ENCODE measurements around the gene RSRC1.

RSRC1 gene

GRCh38 chr3:158205324-158205723 is 95.4 kb downstream of the RSRC1 start:
- DNase-seq, result no peak
- H3K4me3 ChIP-seq (ENCODE audit: insufficient read depth in 1 of 2, low read depth in 1 of 2, low read length in 2 of 2), result no peak overlapping the region
- H3K9me3 ChIP-seq (ENCODE audit: control insufficient read depth, low read length), result peaks cover 35% of the 10 kb centered on the region
- no peak overlapping the region for H3K4ac ChIP-seq (ENCODE audit: low read depth in 1 of 2, low read length in 2 of 2)
- H3K4me1 ChIP-seq (ENCODE audit: control insufficient read depth, insufficient read depth, low read depth, low read length), result no peaks in the 10 kb centered on the region
- H2AK5ac ChIP-seq (ENCODE audit: low read length, severe bottlenecking), result no peak overlapping the region
- H3K9ac ChIP-seq (ENCODE audit: low read length), result no peak overlapping the region
- no peak overlapping the region for H2BK15ac ChIP-seq (ENCODE audit: low read depth, poor library complexity, severe bottlenecking)
- peaks cover 5% of the 10 kb centered on the region for H3K79me1 ChIP-seq (replicated peaks; ENCODE audit: low read length, poor library complexity, severe bottlenecking)
- no peak overlapping the region for H3K4me2 ChIP-seq (ENCODE audit: low read length, poor library complexity, severe bottlenecking)
- H3K27me3 ChIP-seq (ENCODE audit: control insufficient read depth in 1 of 2, insufficient read depth in 1 of 2, low read length in 2 of 2), result no peaks in the 10 kb centered on the region
- no peak overlapping the region for H2BK120ac ChIP-seq (ENCODE audit: low read depth, low read length)
- no peak overlapping the region for H2AFZ ChIP-seq (ENCODE audit: low read depth, low read length)
- no peak overlapping the region for H3K23ac ChIP-seq (ENCODE audit: low read length in 2 of 2)
- H2BK12ac ChIP-seq (ENCODE audit: low read length in 2 of 2), result no peak overlapping the region
- WGBS, result 46% methylated on average over 2 of the region's 2 CpGs
- H2BK5ac ChIP-seq (ENCODE audit: low read depth, low read length, poor library complexity, severe bottlenecking), result no peak overlapping the region
- no peak overlapping the region for H3K27ac ChIP-seq (ENCODE audit: low read length, poor library complexity, severe bottlenecking)
- no peak overlapping the region for H4K8ac ChIP-seq (ENCODE audit: low read length)
- no peak overlapping the region for H3K14ac ChIP-seq (ENCODE audit: low read length in 2 of 2)
- peaks cover 0 to 9% of the 10 kb centered on the region in 2 experiments for H3K36me3 ChIP-seq (ENCODE audit: control insufficient read depth in 1 of 2, insufficient read depth in 2 of 2, low read depth in 1 of 2, low read length in 2 of 2)
- H3K18ac ChIP-seq (ENCODE audit: low read depth in 1 of 2, low read length in 2 of 2), result no peak overlapping the region
- no peak overlapping the region for H4K91ac ChIP-seq (ENCODE audit: low read length)

GRCh38 chr3:158205994-158206393 is 96.1 kb downstream of the RSRC1 start:
- Histone ChIP-seq H3K9me3 (ENCODE audit: control insufficient read depth, low read length) (peaks cover 28% of the 10 kb centered on the region), H2AK5ac (ENCODE audit: low read length, severe bottlenecking) (no peak overlapping the region), H2BK5ac (ENCODE audit: low read depth, low read length, poor library complexity, severe bottlenecking) (no peak overlapping the region), H4K8ac (ENCODE audit: low read length) (no peak overlapping the region), H3K9ac (ENCODE audit: low read length) (no peak overlapping the region), H3K23ac (ENCODE audit: low read length in 2 of 2) (no peak overlapping the region), H3K4me2 (ENCODE audit: low read length, poor library complexity, severe bottlenecking) (no peak overlapping the region), H2BK120ac (ENCODE audit: low read depth, low read length) (no peak overlapping the region), H3K27ac (ENCODE audit: low read length, poor library complexity, severe bottlenecking) (no peak overlapping the region), H2BK15ac (ENCODE audit: low read depth, poor library complexity, severe bottlenecking) (no peak overlapping the region), H3K4me3 (ENCODE audit: insufficient read depth in 1 of 2, low read depth in 1 of 2, low read length in 2 of 2) (no peak overlapping the region), H3K79me1 (replicated peaks; ENCODE audit: low read length, poor library complexity, severe bottlenecking) (peaks cover 5% of the 10 kb centered on the region), H3K4me1 (ENCODE audit: control insufficient read depth, insufficient read depth, low read depth, low read length) (no peaks in the 10 kb centered on the region), H3K36me3 (ENCODE audit: control insufficient read depth in 1 of 2, insufficient read depth in 2 of 2, low read depth in 1 of 2, low read length in 2 of 2) (peaks cover 0 to 9% of the 10 kb centered on the region in 2 experiments), H2AFZ (ENCODE audit: low read depth, low read length) (no peak overlapping the region), H3K18ac (ENCODE audit: low read depth in 1 of 2, low read length in 2 of 2) (no peak overlapping the region), H3K14ac (ENCODE audit: low read length in 2 of 2) (no peak overlapping the region), H3K4ac (ENCODE audit: low read depth in 1 of 2, low read length in 2 of 2) (no peak overlapping the region), H2BK12ac (ENCODE audit: low read length in 2 of 2) (no peak overlapping the region), H4K91ac (ENCODE audit: low read length) (no peak overlapping the region), H3K27me3 (ENCODE audit: control insufficient read depth in 1 of 2, insufficient read depth in 1 of 2, low read length in 2 of 2) (no peaks in the 10 kb centered on the region)
- DNase-seq, result no peak
- WGBS, result 95% methylated on average over 2 of the region's 2 CpGs

GRCh38 chr3:158210067-158210466 is 100.2 kb downstream of the RSRC1 start:
- H2BK12ac ChIP-seq (ENCODE audit: low read length in 2 of 2), result no peak overlapping the region
- H2BK120ac ChIP-seq (ENCODE audit: low read depth, low read length), result no peak overlapping the region
- H3K36me3 ChIP-seq (ENCODE audit: control insufficient read depth in 1 of 2, insufficient read depth in 2 of 2, low read depth in 1 of 2, low read length in 2 of 2), result no peaks in the 10 kb centered on the region
- no peak overlapping the region for H3K9ac ChIP-seq (ENCODE audit: low read length)
- H3K4me1 ChIP-seq (ENCODE audit: control insufficient read depth, insufficient read depth, low read depth, low read length), result no peaks in the 10 kb centered on the region
- no peak overlapping the region for H2BK15ac ChIP-seq (ENCODE audit: low read depth, poor library complexity, severe bottlenecking)
- H3K18ac ChIP-seq (ENCODE audit: low read depth in 1 of 2, low read length in 2 of 2), result no peak overlapping the region
- H2AFZ ChIP-seq (ENCODE audit: low read depth, low read length), result no peak overlapping the region
- H3K4me3 ChIP-seq (ENCODE audit: insufficient read depth in 1 of 2, low read depth in 1 of 2, low read length in 2 of 2), result no peak overlapping the region
- H2AK5ac ChIP-seq (ENCODE audit: low read length, severe bottlenecking), result no peak overlapping the region
- no CpG with 5 or more reads among the region's 4 CpGs for WGBS
- no peak overlapping the region for H4K8ac ChIP-seq (ENCODE audit: low read length)
- H3K23ac ChIP-seq (ENCODE audit: low read length in 2 of 2), result no peak overlapping the region
- H4K91ac ChIP-seq (ENCODE audit: low read length), result no peak overlapping the region
- peaks cover 5% of the 10 kb centered on the region for H3K79me1 ChIP-seq (replicated peaks; ENCODE audit: low read length, poor library complexity, severe bottlenecking)
- no peaks in the 10 kb centered on the region for H3K9me3 ChIP-seq (ENCODE audit: control insufficient read depth, low read length)
- no peak for DNase-seq
- no peak overlapping the region for H2BK5ac ChIP-seq (ENCODE audit: low read depth, low read length, poor library complexity, severe bottlenecking)
- no peak overlapping the region for H3K27ac ChIP-seq (ENCODE audit: low read length, poor library complexity, severe bottlenecking)
- no peak overlapping the region for H3K4me2 ChIP-seq (ENCODE audit: low read length, poor library complexity, severe bottlenecking)
- H3K4ac ChIP-seq (ENCODE audit: low read depth in 1 of 2, low read length in 2 of 2), result no peak overlapping the region
- no peak overlapping the region for H3K14ac ChIP-seq (ENCODE audit: low read length in 2 of 2)
- H3K27me3 ChIP-seq (ENCODE audit: control insufficient read depth in 1 of 2, insufficient read depth in 1 of 2, low read length in 2 of 2), result no peaks in the 10 kb centered on the region

GRCh38 chr3:158213461-158213860 is 103.6 kb downstream of the RSRC1 start:
- Histone ChIP-seq H3K4me3 (ENCODE audit: insufficient read depth in 1 of 2, low read depth in 1 of 2, low read length in 2 of 2) (no peak overlapping the region), H3K4me2 (ENCODE audit: low read length, poor library complexity, severe bottlenecking) (no peak overlapping the region), H4K8ac (ENCODE audit: low read length) (no peak overlapping the region), H3K36me3 (ENCODE audit: control insufficient read depth in 1 of 2, insufficient read depth in 2 of 2, low read depth in 1 of 2, low read length in 2 of 2) (no peaks in the 10 kb centered on the region), H3K14ac (ENCODE audit: low read length in 2 of 2) (no peak overlapping the region), H3K4ac (ENCODE audit: low read depth in 1 of 2, low read length in 2 of 2) (no peak overlapping the region), H3K18ac (ENCODE audit: low read depth in 1 of 2, low read length in 2 of 2) (no peak overlapping the region), H2BK5ac (ENCODE audit: low read depth, low read length, poor library complexity, severe bottlenecking) (no peak overlapping the region), H3K9me3 (ENCODE audit: control insufficient read depth, low read length) (no peaks in the 10 kb centered on the region), H3K79me1 (replicated peaks; ENCODE audit: low read length, poor library complexity, severe bottlenecking) (peaks cover 9% of the 10 kb centered on the region), H3K27me3 (ENCODE audit: control insufficient read depth in 1 of 2, insufficient read depth in 1 of 2, low read length in 2 of 2) (no peaks in the 10 kb centered on the region), H2AK5ac (ENCODE audit: low read length, severe bottlenecking) (no peak overlapping the region), H2BK120ac (ENCODE audit: low read depth, low read length) (no peak overlapping the region), H3K23ac (ENCODE audit: low read length in 2 of 2) (no peak overlapping the region), H4K91ac (ENCODE audit: low read length) (no peak overlapping the region), H2AFZ (ENCODE audit: low read depth, low read length) (no peak overlapping the region), H2BK15ac (ENCODE audit: low read depth, poor library complexity, severe bottlenecking) (no peak overlapping the region), H3K9ac (ENCODE audit: low read length) (no peak overlapping the region), H3K27ac (ENCODE audit: low read length, poor library complexity, severe bottlenecking) (no peak overlapping the region), H3K4me1 (ENCODE audit: control insufficient read depth, insufficient read depth, low read depth, low read length) (no peaks in the 10 kb centered on the region), H2BK12ac (ENCODE audit: low read length in 2 of 2) (no peak overlapping the region)
- no peak for DNase-seq

All from mesenchymal stem cell (in vitro differentiated cells and primary cell).